ENCODE measurements around the gene KIAA1217. TPM values are rescaled to one million over a fixed set of nuclear protein-coding genes. Genes with fewer than 3 reads are reported as not detected.

The KIAA1217 gene
- total and polyA plus RNA-seq, 9 of the 15 experiments (the other 6 are each of a cell fraction or from before 2014, with no cell fraction given) = 0.04 TPM; not detected in 8

DNA sequence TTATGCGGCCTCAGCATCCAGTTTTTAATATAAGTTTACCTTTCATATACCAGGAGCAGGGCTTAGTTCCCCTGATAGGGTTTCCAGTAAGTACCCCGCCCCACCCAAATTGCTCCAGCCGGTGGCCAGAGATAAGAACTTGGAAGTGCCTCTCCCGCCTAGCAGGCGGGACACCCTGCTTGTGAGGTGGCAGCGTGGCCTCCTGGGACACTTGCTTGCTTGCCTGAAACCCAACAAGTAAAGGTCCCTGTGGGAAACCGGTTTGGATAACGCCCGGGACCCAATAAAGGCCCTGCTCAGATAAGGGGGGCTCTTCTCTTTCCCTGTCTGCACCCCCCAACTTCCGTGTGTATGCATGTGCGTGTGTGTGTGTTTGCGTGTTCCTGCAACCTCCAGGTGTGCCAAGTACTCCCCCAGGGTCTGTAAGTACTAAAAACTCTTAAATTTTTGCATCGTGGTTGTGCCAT lies 360.4 kb downstream of the KIAA1217 start (continued):
- TF ChIP-seq ZFP30 (CRISPR knock-in tag; IDR thresholded peaks at IDR 0.05; ENCODE audit: borderline replicate concordance) = no peak
- peak; percentile 95 for TF ChIP-seq EP300 (IDR thresholded peaks at IDR 0.05; ENCODE audit: low read length)
- TF ChIP-seq HOXB6 (CRISPR knock-in tag; IDR thresholded peaks at IDR 0.05; ENCODE audit: borderline replicate concordance) = no peak
- TF ChIP-seq BRD4 (IDR thresholded peaks at IDR 0.05) = no peak
- TF ChIP-seq NR2C2 (CRISPR knock-in tag; IDR thresholded peaks at IDR 0.05) = no peak
- no peak for TF ChIP-seq NR2C2 (tag; IDR thresholded peaks at IDR 0.05)
- 0 out of 2 replicates have a peak, but pooled peaks have one; percentile 20 for TF ChIP-seq ZNF175 (CRISPR knock-in tag; IDR thresholded peaks at IDR 0.05; ENCODE audit: low read depth)
- no peak for TF ChIP-seq MED1 (CRISPR knock-in tag; IDR thresholded peaks at IDR 0.05; ENCODE audit: borderline replicate concordance)
- no peak; a peak in 1 of 4 replicates for TF ChIP-seq ARNT (IDR thresholded peaks at IDR 0.05)
- no peak for TF ChIP-seq ELF1 (tag; IDR thresholded peaks at IDR 0.05)
- no peak for TF ChIP-seq ILF3 (IDR thresholded peaks at IDR 0.05; ENCODE audit: borderline replicate concordance)
- peak; percentile 83 for TF ChIP-seq RNF2 (IDR thresholded peaks at IDR 0.05)
- TF ChIP-seq CGGBP1 (CRISPR knock-in tag; IDR thresholded peaks at IDR 0.05) = no peak
- peak; percentile 80 for TF ChIP-seq CXXC5 (CRISPR knock-in tag; IDR thresholded peaks at IDR 0.05)
- no peak for TF ChIP-seq ZNF354B (CRISPR knock-in tag; IDR thresholded peaks at IDR 0.05)
- no peak for TF ChIP-seq ZNF347 (CRISPR knock-in tag; IDR thresholded peaks at IDR 0.05; ENCODE audit: low read depth)
- TF ChIP-seq NFXL1 (CRISPR knock-in tag; IDR thresholded peaks at IDR 0.05) = no peak
- no peak for TF ChIP-seq NCOA6 (IDR thresholded peaks at IDR 0.05)
- no peak for TF ChIP-seq TSC22D4 (tag; IDR thresholded peaks at IDR 0.05)
- TF ChIP-seq ZNF780A (CRISPR knock-in tag; IDR thresholded peaks at IDR 0.05) = no peak
- peak; percentile 66; the same call in 1 of the 2 replicates for TF ChIP-seq ZEB2 (IDR thresholded peaks at IDR 0.05)
- 0 out of 2 replicates have a peak, but pooled peaks have one; percentile 19 for TF ChIP-seq ZNF395 (CRISPR knock-in tag; IDR thresholded peaks at IDR 0.05)
- TF ChIP-seq MAFK (IDR thresholded peaks at IDR 0.05; ENCODE audit: low read length) = no peak
- TF ChIP-seq CEBPB (tag; IDR thresholded peaks at IDR 0.05) = no peak
- TF ChIP-seq KLF10 (CRISPR knock-in tag; IDR thresholded peaks at IDR 0.05) = no peak
- no peak for TF ChIP-seq ZNF717 (CRISPR knock-in tag; IDR thresholded peaks at IDR 0.05)
- TF ChIP-seq ZNF311 (CRISPR knock-in tag; IDR thresholded peaks at IDR 0.05) = no peak
- TF ChIP-seq DPF2 (IDR thresholded peaks at IDR 0.05) = peak; percentile 96
- no peak for TF ChIP-seq TOE1 (IDR thresholded peaks at IDR 0.05; ENCODE audit: borderline replicate concordance)
- no peak for TF ChIP-seq TOE1 (CRISPR knock-in tag; IDR thresholded peaks at IDR 0.05; ENCODE audit: borderline replicate concordance, low read depth)
- TF ChIP-seq STAG1 (CRISPR knock-in tag; IDR thresholded peaks at IDR 0.05; ENCODE audit: borderline replicate concordance) = no peak
- TF ChIP-seq L3MBTL2 (IDR thresholded peaks at IDR 0.05) = peak; percentile 84
- TF ChIP-seq RFX1 (IDR thresholded peaks at IDR 0.05) = no peak
- TF ChIP-seq DIDO1 (tag; IDR thresholded peaks at IDR 0.05; ENCODE audit: low read depth) = no peak
